IMR-90 (cell line): ENCODE measurements around the gene SLC35D2.
"Not testable (repeated sequence)": the region's sequence is repeated elsewhere in the genome, so short reads cannot be mapped to it uniquely, and the experiment has no call there.

Source experiments
- CEBPB ChIP-seq: IDR thresholded peaks from 2 replicates; pipeline ENCODE4 v1.6.1; 2012; ENCODE audit warnings: low read depth, low read length, improper control_type of control experiment
- CHD1 ChIP-seq: IDR thresholded peaks from 2 replicates; pipeline ENCODE4 v1.6.1; 2012; ENCODE audit warnings: low read depth, low read length, improper control_type of control experiment
- CTCF ChIP-seq: conservative IDR thresholded peaks from 2 replicates; pipeline ENCODE4 v1.5.1; 2012; ENCODE audit warnings: mild to moderate bottlenecking, low read depth, low read length, improper control_type of control experiment
- FOS ChIP-seq: fragments of 150-350 bp; IDR thresholded peaks from 2 replicates; pipeline ENCODE4 v1.6.1; 2016; ENCODE audit warnings: low read depth, low read length
- MXI1 ChIP-seq: IDR thresholded peaks from 2 replicates; pipeline ENCODE4 v1.6.1; 2012; ENCODE audit warnings: low read depth, mild to moderate bottlenecking, low read length, moderate library complexity, borderline replicate concordance
- POLR2A ChIP-seq: IDR thresholded peaks from 2 replicates; pipeline ENCODE4 v1.6.1; 2012; ENCODE audit warnings: mild to moderate bottlenecking, low read depth, low read length
- RAD21 ChIP-seq: IDR thresholded peaks from 2 replicates; pipeline ENCODE4 v1.6.1; 2012; ENCODE audit warnings: low read length, improper control_type of control experiment
- USF2 ChIP-seq: fragments of 150-350 bp; IDR thresholded peaks from 2 replicates; pipeline ENCODE4 v1.6.1; 2017; ENCODE audit warnings: mild to moderate bottlenecking, antibody characterized with exemption, low read length, low read depth

- TF ChIP-seq POLR2A, USF2, CTCF, RAD21, FOS, CHD1, MXI1, CEBPB: not testable (repeated sequence)
Observed at GRCh38 chr9:96362119-96362518, 21.4 kb downstream of the SLC35D2 start.
